Hepatocyte (in vitro differentiated cells): ENCODE measurements around the gene SIX6. TPM values are rescaled to one million over a fixed set of nuclear protein-coding genes. Genes with fewer than 3 reads are reported as not detected.

Experiments
- DNase-seq: peaks from one replicate; pipeline ENCODE4 v3.0.0-alpha.2; 2016; ENCODE audit warnings: low spot score
- H2AFZ ChIP-seq: fragments of 200-600 bp; sonication (generic); 2 replicates; pipeline ENCODE4 v1.6.0; 2016; ENCODE audit warnings: antibody characterized with exemption, mild to moderate bottlenecking
- H3K27ac ChIP-seq: fragments of 200-600 bp; sonication (generic); 2 replicates; pipeline ENCODE4 v1.5.1; 2016; ENCODE audit warnings: mild to moderate bottlenecking
- H3K27me3 ChIP-seq: fragments of 200-600 bp; sonication (generic); 2 replicates; pipeline ENCODE4 v1.6.1; 2016
- H3K36me3 ChIP-seq: fragments of 200-600 bp; sonication (generic); replicated peaks from 2 replicates; pipeline ENCODE4 v1.5.1; 2016; ENCODE audit warnings: low read depth; ENCODE audit not compliant: insufficient read depth
- H3K4me1 ChIP-seq: fragments of 200-600 bp; sonication (generic); 2 replicates; pipeline ENCODE4 v1.5.1; 2016; ENCODE audit warnings: mild to moderate bottlenecking, moderate library complexity; ENCODE audit not compliant: insufficient read depth
- H3K4me2 ChIP-seq: fragments of 200-600 bp; sonication (generic); 2 replicates; pipeline ENCODE4 v1.6.0; 2016
- H3K4me3 ChIP-seq: fragments of 200-600 bp; sonication (generic); 2 replicates; pipeline ENCODE4 v1.5.1; 2016; ENCODE audit warnings: mild to moderate bottlenecking
- H3K79me2 ChIP-seq: fragments of 200-600 bp; sonication (generic); 2 replicates; pipeline ENCODE4 v1.6.0; 2017; ENCODE audit warnings: mild to moderate bottlenecking
- H3K9me2 ChIP-seq: fragments of 200-600 bp; sonication (generic); replicated peaks from 2 replicates; pipeline ENCODE4 v1.6.0; 2017; ENCODE audit warnings: mild to moderate bottlenecking; ENCODE audit not compliant: insufficient read depth
- H3K9me3 ChIP-seq: fragments of 200-600 bp; sonication (generic); 2 replicates; pipeline ENCODE4 v1.5.1; 2016; ENCODE audit warnings: low read depth, mild to moderate bottlenecking
- H4K20me1 ChIP-seq: fragments of 200-600 bp; sonication (generic); 2 replicates; pipeline ENCODE4 v1.6.0; 2016; ENCODE audit warnings: mild to moderate bottlenecking; ENCODE audit not compliant: insufficient read depth, poor library complexity, severe bottlenecking
- CTCF ChIP-seq: fragments of 200-600 bp; sonication (generic); IDR thresholded peaks from 2 replicates; pipeline ENCODE4 v1.5.1; 2016; ENCODE audit warnings: antibody characterized with exemption, mild to moderate bottlenecking; ENCODE audit not compliant: poor library complexity
- EZH2 ChIP-seq: fragments of 200-600 bp; sonication (generic); IDR thresholded peaks from 2 replicates; pipeline ENCODE4 v1.6.1; 2016; ENCODE audit warnings: antibody characterized with exemption, mild to moderate bottlenecking, borderline replicate concordance
- EZH2phosphoT487 ChIP-seq: fragments of 200-600 bp; sonication (generic); IDR thresholded peaks from one replicate; pipeline ENCODE4 v1.6.1; 2018; ENCODE audit warnings: antibody characterized with exemption, mild to moderate bottlenecking, low read depth, moderate library complexity; ENCODE audit not compliant: unreplicated experiment, severe bottlenecking
- WGBS: methylation state at CpG from one replicate; pipeline ENCODE4 v1.1.6; 2016; ENCODE audit warnings: low lambda C conversion rate; ENCODE audit errors: missing lambda C conversion rate; 5-methylcytosine and 5-hydroxymethylcytosine counted together
- polyA plus RNA-seq: library from polyadenylated mRNA; unstranded; fragments of >200 nt; fragmentation: Nextera tagmentation; extraction: Ambion mirVana; gene quantifications from 2 replicates; pipeline ENCODE4 v1.2.1, GENCODE V29; 2016
- total RNA-seq: library from RNA; depleted of rRNA; stranded (reverse); fragments of >200 nt; gene quantifications from 2 replicates; pipeline ENCODE4 v1.2.3, GENCODE V29; 2014

The SIX6 gene
- total and polyA plus RNA-seq, 2 experiments from 2014 or later: not detected

GRCh38 chr14:60512126-60512525 is 3.2 kb downstream of the SIX6 start:
- no peaks in the 10 kb centered on the region for H3K9me3 ChIP-seq
- peaks cover 4% of the 10 kb centered on the region for H4K20me1 ChIP-seq
- no peak overlapping the region for H3K4me2 ChIP-seq
- peaks cover 100% of the 10 kb centered on the region for H3K27me3 ChIP-seq
- 8% methylated on average over 2 of the region's 2 CpGs for WGBS
- TF ChIP-seq CTCF (no peak), EZH2phosphoT487 (peak; percentile 31)
- H3K36me3 ChIP-seq: no peaks in the 10 kb centered on the region
- no peak overlapping the region for H3K4me3 ChIP-seq
- H2AFZ ChIP-seq: no peak overlapping the region
- H3K79me2 ChIP-seq: no peaks in the 10 kb centered on the region
- no peaks in the 10 kb centered on the region for H3K9me2 ChIP-seq
- DNase-seq: no peak
- peaks cover 7% of the 10 kb centered on the region for H3K4me1 ChIP-seq
- H3K27ac ChIP-seq: no peak overlapping the region

GRCh38 chr14:60512973-60513571 is 4.1 kb downstream of the SIX6 start:
- Histone ChIP-seq H3K4me3 (no peak overlapping the region), H4K20me1 (peaks cover 4% of the 10 kb centered on the region), H2AFZ (no peak overlapping the region), H3K79me2 (no peaks in the 10 kb centered on the region), H3K4me1 (peaks cover 7% of the 10 kb centered on the region), H3K27ac (no peak overlapping the region), H3K9me3 (no peaks in the 10 kb centered on the region), H3K36me3 (no peaks in the 10 kb centered on the region), H3K9me2 (no peaks in the 10 kb centered on the region), H3K4me2 (no peak overlapping the region), H3K27me3 (peaks cover 100% of the 10 kb centered on the region)
- 4% methylated on average over 6 of the region's 7 CpGs for WGBS
- TF ChIP-seq CTCF (no peak), EZH2 (no peak), EZH2phosphoT487 (no peak)
- no peak for DNase-seq

GRCh38 chr14:60514378-60514740 is 5.4 kb downstream of the SIX6 start:
- no peaks in the 10 kb centered on the region for H3K9me3 ChIP-seq
- H3K36me3 ChIP-seq: no peaks in the 10 kb centered on the region
- H3K4me3 ChIP-seq: peak overlapping the region; percentile 64
- no peaks in the 10 kb centered on the region for H3K9me2 ChIP-seq
- DNase-seq: no peak
- no peak overlapping the region for H3K27ac ChIP-seq
- H4K20me1 ChIP-seq: peaks cover 4% of the 10 kb centered on the region
- TF ChIP-seq EZH2phosphoT487 (no peak), EZH2 (no peak), CTCF (no peak)
- H3K4me1 ChIP-seq: peaks cover 7% of the 10 kb centered on the region
- peaks cover 100% of the 10 kb centered on the region for H3K27me3 ChIP-seq
- H3K4me2 ChIP-seq: peak overlapping the region; percentile 99
- H2AFZ ChIP-seq: peak overlapping the region; percentile 94
- H3K79me2 ChIP-seq: no peaks in the 10 kb centered on the region
- WGBS: 5% methylated on average over 10 of the region's 10 CpGs
